ENCODE results near the gene TTLL11. TPM values are rescaled to one million over a fixed set of nuclear protein-coding genes. Genes with fewer than 3 reads are reported as not detected.

The TTLL11 gene
- total and polyA plus RNA-seq, 2 experiments from 2014 or later = 0.57 to 1.4 TPM

- TF ChIP-seq ZNF462 (CRISPR knock-in tag; IDR thresholded peaks at IDR 0.05) = no peak
- no peak for TF ChIP-seq ZNF114 (CRISPR knock-in tag; IDR thresholded peaks at IDR 0.05)
- TF ChIP-seq POLR2AphosphoS5 (IDR thresholded peaks at IDR 0.05; ENCODE audit: low read depth) = no peak
- TF ChIP-seq EZH2phosphoT487 (IDR thresholded peaks at IDR 0.05; ENCODE audit: unreplicated experiment) = no peak
Measured at GRCh38 chr9:121924700-121925099, 168.4 kb downstream of the TTLL11 start (continued).

GRCh38 chr9:121921444-121921843 lies 171.7 kb downstream of the TTLL11 start:
- TF ChIP-seq REST (IDR thresholded peaks at IDR 0.05; ENCODE audit: unreplicated experiment) = no peak
- TF ChIP-seq ETS1 (IDR thresholded peaks at IDR 0.05) = no peak
- no peak for TF ChIP-seq CREB1 (CRISPR knock-in tag; IDR thresholded peaks at IDR 0.05; ENCODE audit: low read depth)
- TF ChIP-seq EZH2phosphoT487 (IDR thresholded peaks at IDR 0.05; ENCODE audit: unreplicated experiment) = no peak
- no peaks in the 10 kb centered on the region for H3K9me3 Mint-ChIP-seq
- no peak overlapping the region for H3K4me3 Mint-ChIP-seq
- Histone ChIP-seq H3K79me2 (replicated peaks; ENCODE audit: insufficient read depth) (no peaks in the 10 kb centered on the region), H3K4me1 (ENCODE audit: insufficient read depth) (no peaks in the 10 kb centered on the region), H4K20me1 (replicated peaks; ENCODE audit: insufficient read depth) (no peaks in the 10 kb centered on the region), H3K4me3 (no peak overlapping the region), H3K4me2 (no peak overlapping the region), H3K27ac (ENCODE audit: low read depth) (no peak overlapping the region), H3F3A (replicated peaks; ENCODE audit: low read depth) (no peaks in the 10 kb centered on the region), H3K9me2 (ENCODE audit: insufficient read depth) (no peaks in the 10 kb centered on the region), H3K27me3 (ENCODE audit: insufficient read depth) (no peaks in the 10 kb centered on the region), H2AFZ (no peak overlapping the region), H3K36me3 (ENCODE audit: insufficient read depth) (no peaks in the 10 kb centered on the region)
- H3K27me3 Mint-ChIP-seq (ENCODE audit: insufficient read depth, low read depth, poor library complexity) = no peaks in the 10 kb centered on the region
- no peak overlapping the region for H3K27ac Mint-ChIP-seq
- H3K36me3 Mint-ChIP-seq (ENCODE audit: low read depth) = no peaks in the 10 kb centered on the region
- no peak for ATAC-seq
- no peaks in the 10 kb centered on the region; the same call in 2 of the 3 replicates for H3K4me1 Mint-ChIP-seq
- no peak for DNase-seq (ENCODE audit: low spot score)
